ENCODE data around the gene EIF4A3. TPM values are rescaled to one million over a fixed set of nuclear protein-coding genes. Genes with fewer than 3 reads are reported as not detected.
"Not testable (repeated sequence)": the region's sequence is repeated elsewhere in the genome, so short reads cannot be mapped to it uniquely, and the experiment has no call there.

The EIF4A3 gene
- total and polyA plus RNA-seq, 5 donors = 30.5 to 42.2 (median 38.1) TPM

DNA sequence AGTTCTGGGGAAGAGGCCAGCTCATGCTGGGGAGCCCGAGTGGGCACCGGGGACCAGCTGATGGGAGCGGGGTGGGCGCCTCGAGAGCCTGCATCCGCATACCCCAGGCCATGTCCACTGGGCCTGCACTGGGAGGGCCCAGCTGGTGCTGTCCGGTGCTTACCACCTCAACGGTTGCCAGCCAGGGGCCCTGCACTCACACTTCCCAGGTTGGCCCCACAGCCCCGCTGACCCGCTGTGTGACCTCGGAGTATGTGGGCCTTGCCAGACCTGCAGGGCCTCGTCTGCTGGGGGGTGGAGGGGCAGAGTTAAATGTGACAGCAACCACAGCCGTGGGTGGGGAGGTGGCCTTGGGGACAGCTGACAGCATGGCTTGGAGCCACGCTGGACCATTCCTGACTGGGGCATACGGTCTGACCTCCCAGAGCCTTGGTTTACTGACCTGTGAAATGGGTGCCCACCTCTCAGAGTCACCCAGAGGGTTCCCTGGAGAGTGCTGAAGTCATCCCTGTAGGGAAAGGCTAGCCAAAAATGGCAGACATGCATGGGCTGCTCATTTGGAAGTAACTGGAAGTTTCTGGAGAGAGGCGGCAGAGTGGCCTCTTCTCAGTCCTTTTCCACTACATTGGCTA, 51.0 kb downstream of the EIF4A3 start:
- no peak for ATAC-seq
- Histone ChIP-seq H3K9me3 (ENCODE audit: control insufficient read depth, low read length) (no peaks in the 10 kb centered on the region), H3K4me3 (ENCODE audit: low read length) (no peak overlapping the region), H3K4me1 (ENCODE audit: control insufficient read depth, insufficient read depth, low read length) (no peaks in the 10 kb centered on the region), H3K27me3 (ENCODE audit: control insufficient read depth, insufficient read depth) (no peaks in the 10 kb centered on the region), H3K27ac (ENCODE audit: low read length) (no peak overlapping the region)
- intact Hi-C loops (cut with DNase I) = no loop called here
- WGBS = 87% methylated on average over 16 of the region's 16 CpGs
- DNase-seq = peak in 2 of 3 donors; percentile 38 to 59

DNA sequence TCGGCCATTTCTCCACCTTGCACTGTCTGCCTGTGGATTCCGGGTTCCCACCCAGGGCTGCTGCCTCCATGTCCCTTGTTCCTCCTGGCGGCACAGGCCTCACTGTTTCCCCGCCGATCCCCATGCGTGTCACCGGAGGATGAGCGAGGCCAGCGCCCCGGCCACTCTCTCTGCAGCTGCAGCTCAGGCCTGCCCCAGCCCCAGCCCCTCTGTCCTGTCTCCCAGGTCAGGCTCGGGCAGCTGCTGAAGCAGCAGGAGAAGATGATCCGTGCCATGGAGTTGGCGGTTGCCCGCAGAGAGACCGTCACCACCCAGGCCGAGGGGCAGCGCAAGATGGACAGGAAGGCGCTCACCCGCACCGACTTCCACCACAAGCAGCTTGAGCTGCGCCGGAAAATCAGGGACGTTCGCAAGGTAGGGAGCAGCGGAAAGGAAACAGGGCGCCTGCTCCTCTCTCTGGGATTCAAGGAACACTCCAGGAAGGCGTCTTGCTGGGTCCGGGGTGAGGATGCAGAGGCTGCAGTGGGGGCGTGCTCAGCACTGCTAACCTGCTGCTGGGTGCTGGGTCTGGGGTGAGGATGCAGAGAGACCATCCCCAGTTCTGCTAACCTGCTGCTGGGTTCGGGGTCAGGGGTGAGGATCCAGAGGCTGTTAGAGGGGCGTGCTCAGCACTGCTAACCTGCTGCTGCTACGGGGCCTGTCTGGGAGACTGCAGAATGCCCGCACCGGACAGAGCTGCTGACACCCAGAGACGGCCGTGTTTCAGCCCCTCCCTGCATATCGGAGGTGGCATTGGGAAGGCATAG, 51.7 kb downstream of the EIF4A3 start:
- DNase-seq = peak in 2 of 3 donors; percentile 43 to 54
- 84% methylated on average over 37 of the region's 37 CpGs for WGBS

DNA sequence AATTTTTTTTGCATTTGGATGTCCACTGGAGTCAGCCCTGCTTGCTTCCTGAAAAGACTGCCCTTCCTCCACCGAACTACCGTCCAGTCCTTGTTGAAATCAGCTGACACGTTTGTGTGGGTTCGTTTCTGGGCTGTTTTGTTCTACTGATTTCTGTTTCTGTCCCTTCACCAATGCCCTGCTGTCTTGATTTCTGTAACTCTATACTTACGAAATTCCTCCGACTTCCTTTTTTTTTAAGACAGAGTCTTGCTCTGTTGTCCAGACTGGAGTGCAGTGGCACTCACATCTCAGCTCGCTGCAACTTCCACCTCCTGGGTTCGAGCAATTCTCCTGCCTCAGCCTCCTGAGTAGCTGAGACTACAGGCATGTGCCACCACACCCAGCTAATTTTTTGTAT, 54.0 kb downstream of the EIF4A3 start:
- H3K9me3 ChIP-seq (ENCODE audit: control insufficient read depth, low read length) = no peaks in the 10 kb centered on the region
- intact Hi-C loops (cut with DNase I) = no loop called here
- H3K27ac ChIP-seq (ENCODE audit: low read length) = no peak overlapping the region
- DNase-seq (peak in 1 of 3 donors; percentile 29), ATAC-seq (peak; percentile 41 to 47)
- H3K4me3 ChIP-seq (ENCODE audit: low read length) = no peak overlapping the region
- no peaks in the 10 kb centered on the region for H3K27me3 ChIP-seq (ENCODE audit: control insufficient read depth, insufficient read depth)
- WGBS = 56% methylated on average over 8 of the region's 8 CpGs
- no peaks in the 10 kb centered on the region for H3K4me1 ChIP-seq (ENCODE audit: control insufficient read depth, insufficient read depth, low read length)

More for the DNA sequence above, 51.7 kb downstream of the EIF4A3 start:
- Histone ChIP-seq H3K4me1 (ENCODE audit: control insufficient read depth, insufficient read depth, low read length) (no peaks in the 10 kb centered on the region), H3K9me3 (ENCODE audit: control insufficient read depth, low read length) (no peaks in the 10 kb centered on the region), H3K27ac (ENCODE audit: low read length) (no peak overlapping the region), H3K4me3 (ENCODE audit: low read length) (no peak overlapping the region), H3K27me3 (ENCODE audit: control insufficient read depth, insufficient read depth) (no peaks in the 10 kb centered on the region)
- intact Hi-C loops (cut with DNase I) = no loop called here
- ATAC-seq = no peak

DNA sequence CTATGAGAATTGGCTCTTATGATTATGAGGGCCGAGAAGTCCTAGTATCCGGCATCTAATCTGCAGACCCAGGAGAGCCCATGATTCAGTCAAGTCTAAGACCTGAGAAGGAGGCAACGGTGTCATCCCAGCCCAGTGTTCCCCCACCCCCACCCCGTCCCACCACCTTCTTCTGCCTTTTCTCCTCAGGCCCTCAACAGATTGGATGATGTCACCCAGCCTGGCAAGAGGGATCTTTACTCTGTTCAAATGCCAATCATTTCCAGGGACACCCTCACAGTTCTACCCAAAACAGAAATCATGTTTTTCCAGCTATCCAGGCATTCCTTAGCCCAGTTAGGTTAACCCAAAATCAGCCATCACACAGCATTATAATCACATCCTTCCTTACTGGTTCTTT, 55.6 kb downstream of the EIF4A3 start:
- DNase-seq (peak in 1 of 3 donors; percentile 2), ATAC-seq (no peak)
- H3K27me3 ChIP-seq (ENCODE audit: control insufficient read depth, insufficient read depth) = no peaks in the 10 kb centered on the region
- intact Hi-C loops (cut with DNase I) = no loop called here
- H3K4me3 ChIP-seq (ENCODE audit: low read length) = no peak overlapping the region
- H3K27ac ChIP-seq (ENCODE audit: low read length) = no peak overlapping the region
- H3K9me3 ChIP-seq (ENCODE audit: control insufficient read depth, low read length) = no peaks in the 10 kb centered on the region
- H3K4me1 ChIP-seq (ENCODE audit: control insufficient read depth, insufficient read depth, low read length) = no peaks in the 10 kb centered on the region
- WGBS = 92% methylated on average over 4 of the region's 4 CpGs

DNA sequence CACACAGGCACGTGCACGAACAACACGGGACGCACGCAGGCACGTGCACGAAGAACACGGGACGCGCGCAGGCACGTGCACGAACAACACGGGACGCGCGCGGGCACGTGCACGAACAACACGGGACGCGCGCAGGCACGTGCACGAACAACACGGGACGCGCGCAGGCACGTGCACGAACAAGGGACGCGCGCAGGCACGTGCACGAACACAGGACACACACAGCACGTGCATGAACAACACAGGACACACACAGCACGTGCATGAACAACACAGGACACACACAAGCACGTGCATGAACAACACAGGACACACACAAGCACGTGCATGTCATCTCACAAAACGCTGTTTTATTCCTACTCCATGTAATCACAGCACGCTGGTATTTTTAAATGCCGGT, 56.8 kb downstream of the EIF4A3 start:
- intact Hi-C loops (cut with DNase I) = not testable (repeated sequence)
- WGBS = 95% methylated on average over 44 of the region's 44 CpGs

DNA sequence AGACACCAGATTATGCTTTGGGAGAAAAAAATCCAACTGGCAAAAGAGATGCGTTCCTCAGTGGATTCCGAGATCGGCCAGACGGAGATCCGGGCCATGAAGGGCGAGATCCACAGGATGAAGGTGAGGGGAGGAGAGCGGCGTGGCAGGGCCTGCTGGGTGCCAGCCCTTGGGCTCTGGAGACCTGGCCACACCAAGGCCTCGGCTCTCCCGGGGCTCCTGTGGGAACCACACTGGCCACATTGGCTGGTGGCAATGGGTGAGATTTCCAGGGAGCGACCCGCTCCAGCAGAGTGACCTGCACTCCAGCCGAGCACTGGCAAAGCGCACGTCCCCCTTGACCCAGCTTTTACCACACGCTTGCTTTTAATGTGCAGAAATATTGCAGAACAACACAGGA, 57.2 kb downstream of the EIF4A3 start:
- H3K4me1 ChIP-seq (ENCODE audit: control insufficient read depth, insufficient read depth, low read length) = no peaks in the 10 kb centered on the region
- H3K9me3 ChIP-seq (ENCODE audit: control insufficient read depth, low read length) = no peaks in the 10 kb centered on the region
- H3K4me3 ChIP-seq (ENCODE audit: low read length) = no peak overlapping the region
- no peak overlapping the region for H3K27ac ChIP-seq (ENCODE audit: low read length)
- H3K27me3 ChIP-seq (ENCODE audit: control insufficient read depth, insufficient read depth) = no peaks in the 10 kb centered on the region
- intact Hi-C loops (cut with DNase I) = no loop called here
- WGBS = 95% methylated on average over 16 of the region's 16 CpGs
- ATAC-seq = no peak
- DNase-seq = peak in 1 of 3 donors; percentile 41

More for the DNA sequence above, 56.8 kb downstream of the EIF4A3 start:
- DNase-seq; ATAC-seq; H3K27me3 ChIP-seq (ENCODE audit: control insufficient read depth, insufficient read depth); H3K4me3 ChIP-seq (ENCODE audit: low read length); H3K9me3 ChIP-seq (ENCODE audit: control insufficient read depth, low read length); H3K4me1 ChIP-seq (ENCODE audit: control insufficient read depth, insufficient read depth, low read length); H3K27ac ChIP-seq (ENCODE audit: low read length): not testable (repeated sequence)

DNA sequence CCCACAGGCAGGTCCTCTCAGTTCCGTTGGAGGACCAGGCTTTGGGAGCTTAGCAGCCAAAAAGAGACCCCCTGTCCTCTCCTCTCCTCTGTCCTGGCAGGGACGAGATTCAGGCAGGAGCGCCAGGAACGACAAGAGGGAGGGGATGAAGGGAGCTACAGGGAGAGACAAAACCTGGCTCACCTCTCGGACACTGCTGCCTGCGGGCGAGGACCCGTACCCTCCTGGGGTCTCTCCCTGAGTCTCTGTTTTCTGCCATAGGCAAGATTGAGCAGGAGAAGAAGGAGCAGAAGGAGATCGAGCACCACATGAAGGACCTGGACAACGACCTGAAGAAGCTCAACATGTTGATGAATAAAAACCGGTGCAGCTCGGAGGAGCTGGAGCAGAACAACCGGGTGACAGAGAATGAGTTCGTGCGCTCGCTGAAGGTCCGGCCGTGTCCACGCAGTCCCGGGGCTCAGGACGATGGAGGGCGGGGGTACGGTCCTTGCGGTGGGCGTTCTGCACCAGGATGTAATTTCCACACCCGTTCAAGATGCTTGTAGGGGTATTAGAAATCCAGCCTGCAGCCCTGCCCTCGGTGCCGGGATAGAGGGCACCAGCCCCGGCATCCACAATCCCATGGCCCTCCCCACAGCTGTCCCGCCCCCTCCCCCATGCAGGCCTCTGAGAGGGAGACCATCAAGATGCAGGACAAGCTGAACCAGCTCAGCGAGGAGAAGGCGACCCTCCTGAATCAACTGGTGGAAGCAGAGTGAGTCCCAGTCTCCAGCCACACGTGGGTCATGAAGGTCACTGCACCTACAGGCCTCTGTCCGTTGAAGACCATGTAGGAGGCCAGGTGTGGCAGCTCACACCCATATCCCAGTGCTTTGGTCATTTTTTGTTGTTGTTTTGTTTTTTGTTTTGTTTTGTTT, 59.3 kb downstream of the EIF4A3 start:
- Histone ChIP-seq H3K4me1 (ENCODE audit: control insufficient read depth, insufficient read depth, low read length) (no peaks in the 10 kb centered on the region), H3K27ac (ENCODE audit: low read length) (no peak overlapping the region), H3K27me3 (ENCODE audit: control insufficient read depth, insufficient read depth) (no peaks in the 10 kb centered on the region), H3K9me3 (ENCODE audit: control insufficient read depth, low read length) (no peaks in the 10 kb centered on the region), H3K4me3 (ENCODE audit: low read length) (no peak overlapping the region)
- ATAC-seq (no peak), DNase-seq (peak in 2 of 3 donors; percentile 7 to 27)
- intact Hi-C loops (cut with DNase I) = no loop called here
- 85% methylated on average over 34 of the region's 34 CpGs for WGBS

DNA sequence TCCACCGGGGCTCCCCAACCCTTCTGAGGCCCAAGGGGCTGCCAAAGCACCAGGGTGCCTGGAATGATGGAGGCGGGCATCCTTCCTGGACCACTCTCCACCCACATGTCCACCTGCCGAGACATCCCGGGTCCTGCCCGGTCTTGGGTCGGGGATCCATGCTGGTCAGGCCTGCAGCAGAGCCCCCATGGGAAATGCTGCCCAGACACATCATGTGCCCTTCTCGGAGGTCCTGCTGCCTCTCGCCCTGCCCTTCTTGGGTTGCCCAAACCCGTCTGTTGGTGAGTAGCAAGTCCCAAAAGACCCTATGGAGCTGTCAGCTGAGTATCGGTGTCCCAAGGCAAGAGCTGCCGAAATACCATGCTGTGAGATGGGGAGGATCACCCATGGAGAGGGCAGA, 60.3 kb downstream of the EIF4A3 start:
- Histone ChIP-seq H3K27me3 (ENCODE audit: control insufficient read depth, insufficient read depth) (no peaks in the 10 kb centered on the region), H3K27ac (ENCODE audit: low read length) (no peak overlapping the region), H3K9me3 (ENCODE audit: control insufficient read depth, low read length) (no peaks in the 10 kb centered on the region), H3K4me3 (ENCODE audit: low read length) (no peak overlapping the region), H3K4me1 (ENCODE audit: control insufficient read depth, insufficient read depth, low read length) (no peaks in the 10 kb centered on the region)
- intact Hi-C loops (cut with DNase I) = no loop called here
- ATAC-seq (no peak), DNase-seq (peak in 1 of 3 donors; percentile 27)
- 92% methylated on average over 11 of the region's 11 CpGs for WGBS

DNA sequence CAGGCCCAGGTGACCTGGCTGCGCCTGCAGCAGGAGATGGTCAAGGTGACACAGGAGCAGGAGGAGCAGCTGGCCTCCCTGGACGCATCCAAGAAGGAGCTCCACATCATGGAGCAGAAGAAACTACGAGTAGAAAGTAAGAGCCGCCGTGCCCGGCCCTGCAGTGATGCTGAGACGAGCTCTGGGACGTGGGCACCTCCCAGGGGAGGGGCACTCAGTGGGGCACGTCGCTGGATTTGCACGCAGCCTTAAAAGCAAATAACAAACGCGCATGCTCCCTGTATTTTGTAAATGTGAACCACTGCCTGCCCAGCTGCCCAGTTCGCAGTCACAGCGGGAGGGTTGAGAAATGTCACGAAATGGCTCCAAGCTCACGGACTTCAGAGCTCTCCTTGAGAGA, 60.8 kb downstream of the EIF4A3 start:
- no peak overlapping the region for H3K4me3 ChIP-seq (ENCODE audit: low read length)
- DNase-seq = peak in 1 of 3 donors; percentile 53
- H3K4me1 ChIP-seq (ENCODE audit: control insufficient read depth, insufficient read depth, low read length) = no peaks in the 10 kb centered on the region
- H3K27me3 ChIP-seq (ENCODE audit: control insufficient read depth, insufficient read depth) = no peaks in the 10 kb centered on the region
- H3K27ac ChIP-seq (ENCODE audit: low read length) = no peak overlapping the region
- 86% methylated on average over 17 of the region's 17 CpGs for WGBS
- ATAC-seq = no peak
- intact Hi-C loops (cut with DNase I) = no loop called here
- no peaks in the 10 kb centered on the region for H3K9me3 ChIP-seq (ENCODE audit: control insufficient read depth, low read length)

DNA sequence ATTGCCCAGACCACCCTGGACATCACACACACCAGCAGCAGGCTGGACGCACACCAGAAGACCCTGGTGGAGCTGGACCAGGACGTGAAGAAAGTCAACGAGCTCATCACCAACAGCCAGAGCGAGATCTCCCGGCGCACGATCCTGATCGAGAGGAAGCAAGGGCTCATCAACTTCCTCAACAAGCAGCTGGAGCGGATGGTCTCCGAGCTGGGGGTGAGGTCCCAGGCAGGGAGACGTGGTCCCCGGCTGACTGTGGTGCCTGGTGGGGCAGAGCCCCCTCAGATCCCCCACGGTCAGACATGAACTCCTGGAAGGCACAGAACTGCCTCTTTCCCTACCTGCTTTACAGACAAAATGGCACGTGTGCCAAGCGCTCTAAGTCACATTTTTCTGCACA, 62.2 kb downstream of the EIF4A3 start:
- peak in 1 of 3 donors; percentile 40 for DNase-seq
- Histone ChIP-seq H3K4me3 (ENCODE audit: low read length) (no peak overlapping the region), H3K9me3 (ENCODE audit: control insufficient read depth, low read length) (no peaks in the 10 kb centered on the region), H3K27ac (ENCODE audit: low read length) (no peak overlapping the region), H3K27me3 (ENCODE audit: control insufficient read depth, insufficient read depth) (no peaks in the 10 kb centered on the region), H3K4me1 (ENCODE audit: control insufficient read depth, insufficient read depth, low read length) (no peaks in the 10 kb centered on the region)
- no peak for ATAC-seq
- intact Hi-C loops (cut with DNase I) = loop anchor here in 1 of 4 donors (5.0 kb wide), 1 partner anchor 77 kb away; no protein-coding TSS in a partner anchor
- WGBS = 88% methylated on average over 15 of the region's 15 CpGs
